ENCODE data around the gene FER1L5. TPM values are rescaled to one million over a fixed set of nuclear protein-coding genes. Genes with fewer than 3 reads are reported as not detected.

Gene FER1L5
- total RNA-seq, 3 donors from 2014 or later: 0.73 to 0.98 TPM; not detected in 1

DNA sequence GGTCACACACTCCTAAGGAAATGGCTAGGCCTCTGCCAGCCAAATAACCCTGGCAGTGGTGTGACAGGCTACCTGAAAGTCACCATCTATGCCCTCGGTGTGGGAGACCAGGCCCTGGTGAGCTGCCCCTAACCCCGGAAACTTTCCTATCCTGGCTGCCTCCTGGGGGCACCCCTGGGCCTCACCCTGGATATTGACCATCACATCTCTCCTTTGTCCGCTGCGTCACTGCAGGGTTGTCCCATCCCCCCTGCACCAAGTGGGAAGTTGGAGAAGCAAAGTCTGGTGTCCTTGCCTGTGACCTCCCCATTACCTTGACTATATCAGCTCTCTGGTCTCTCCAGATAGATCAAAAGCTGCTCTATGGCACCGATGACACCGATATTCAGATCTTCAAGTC, 18.8 kb downstream of the FER1L5 start:
- Histone ChIP-seq H3K9me3 (peaks cover 0 to 5% of the 10 kb centered on the region in 2 donors), H3K36me3 (no peaks in the 10 kb centered on the region), H3K27ac (no peak overlapping the region), H3K4me3 (no peak overlapping the region), H3K4me1 (no peaks in the 10 kb centered on the region), H3K27me3 (no peaks in the 10 kb centered on the region)
- no peak for DNase-seq (ENCODE audit: low spot score in 2 of 2)
- intact Hi-C loops (cut with DNase I; ENCODE audit: low total_unique reads): no loop called here
- no peak for TF ChIP-seq POLR2AphosphoS5 (IDR thresholded peaks at IDR 0.05)
- no peak for TF ChIP-seq POLR2A (IDR thresholded peaks at IDR 0.05)
- TF ChIP-seq, protein P1, sequence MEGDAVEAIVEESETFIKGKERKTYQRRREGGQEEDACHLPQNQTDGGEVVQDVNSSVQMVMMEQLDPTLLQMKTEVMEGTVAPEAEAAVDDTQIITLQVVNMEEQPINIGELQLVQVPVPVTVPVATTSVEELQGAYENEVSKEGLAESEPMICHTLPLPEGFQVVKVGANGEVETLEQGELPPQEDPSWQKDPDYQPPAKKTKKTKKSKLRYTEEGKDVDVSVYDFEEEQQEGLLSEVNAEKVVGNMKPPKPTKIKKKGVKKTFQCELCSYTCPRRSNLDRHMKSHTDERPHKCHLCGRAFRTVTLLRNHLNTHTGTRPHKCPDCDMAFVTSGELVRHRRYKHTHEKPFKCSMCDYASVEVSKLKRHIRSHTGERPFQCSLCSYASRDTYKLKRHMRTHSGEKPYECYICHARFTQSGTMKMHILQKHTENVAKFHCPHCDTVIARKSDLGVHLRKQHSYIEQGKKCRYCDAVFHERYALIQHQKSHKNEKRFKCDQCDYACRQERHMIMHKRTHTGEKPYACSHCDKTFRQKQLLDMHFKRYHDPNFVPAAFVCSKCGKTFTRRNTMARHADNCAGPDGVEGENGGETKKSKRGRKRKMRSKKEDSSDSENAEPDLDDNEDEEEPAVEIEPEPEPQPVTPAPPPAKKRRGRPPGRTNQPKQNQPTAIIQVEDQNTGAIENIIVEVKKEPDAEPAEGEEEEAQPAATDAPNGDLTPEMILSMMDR (IDR thresholded peaks at IDR 0.05): no peak

DNA sequence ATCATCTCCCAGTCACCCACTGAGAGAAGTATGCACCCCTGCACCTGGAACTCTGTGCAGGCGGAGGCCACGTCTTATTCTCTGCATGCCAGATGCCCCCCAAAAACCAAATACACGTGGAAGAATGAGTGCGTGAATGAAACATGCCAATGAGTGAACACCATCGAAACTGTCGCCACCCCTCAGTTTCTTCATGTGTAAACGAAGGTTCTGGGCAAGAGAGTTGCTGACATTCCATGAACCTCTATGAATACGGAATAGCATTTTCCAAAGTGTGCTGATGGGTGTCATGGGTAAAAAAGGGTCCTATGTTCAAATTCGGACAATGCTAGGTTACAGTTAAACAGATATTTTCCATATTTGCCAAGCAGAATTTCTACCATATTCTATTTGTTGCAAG, 19.8 kb downstream of the FER1L5 start:
- no peaks in the 10 kb centered on the region for H3K36me3 ChIP-seq
- H3K4me3 ChIP-seq: no peak overlapping the region
- H3K9me3 ChIP-seq: peaks cover 0 to 5% of the 10 kb centered on the region in 2 donors
- intact Hi-C loops (cut with DNase I; ENCODE audit: low total_unique reads): no loop called here
- no peak for DNase-seq (ENCODE audit: low spot score in 2 of 2)
- TF ChIP-seq POLR2A (IDR thresholded peaks at IDR 0.05) (no peak), POLR2AphosphoS5 (IDR thresholded peaks at IDR 0.05) (no peak)
- TF ChIP-seq, protein P1 (IDR thresholded peaks at IDR 0.05): no peak
- H3K27ac ChIP-seq: no peak overlapping the region
- H3K4me1 ChIP-seq: no peaks in the 10 kb centered on the region
- no peaks in the 10 kb centered on the region for H3K27me3 ChIP-seq

DNA sequence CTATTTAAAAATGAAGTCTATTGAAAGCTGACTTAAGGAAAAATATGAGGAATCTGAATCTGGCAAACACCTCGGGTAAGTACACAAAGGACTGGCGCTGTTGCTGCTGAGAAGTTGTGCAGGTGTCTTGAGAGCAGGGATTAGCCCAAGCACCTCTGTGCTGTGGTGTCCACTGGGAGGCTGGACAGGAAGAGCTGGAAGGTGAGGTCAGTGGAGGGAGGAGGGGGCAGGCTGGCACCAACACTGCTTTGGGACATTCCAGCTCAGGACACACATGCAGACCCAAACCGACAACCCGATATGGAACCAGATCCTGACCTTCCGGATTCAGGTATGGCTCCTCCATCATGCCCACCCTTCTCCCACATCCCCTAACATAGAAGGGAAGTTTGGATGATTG, 20.6 kb downstream of the FER1L5 start:
- intact Hi-C loops (cut with DNase I; ENCODE audit: low total_unique reads): no loop called here
- TF ChIP-seq POLR2A (IDR thresholded peaks at IDR 0.05) (no peak), POLR2AphosphoS5 (IDR thresholded peaks at IDR 0.05) (no peak)
- TF ChIP-seq, protein P1 (IDR thresholded peaks at IDR 0.05): no peak

GRCh38 chr2:96663829-96664228, 21.3 kb downstream of the FER1L5 start:
- Histone ChIP-seq H3K4me1 (no peaks in the 10 kb centered on the region), H3K27ac (peak overlapping the region; percentile 52 to 89), H3K27me3 (no peaks in the 10 kb centered on the region), H3K4me3 (no peak overlapping the region), H3K9me3 (peaks cover 0 to 5% of the 10 kb centered on the region in 2 donors), H3K36me3 (no peaks in the 10 kb centered on the region)
- no peak for TF ChIP-seq POLR2AphosphoS5 (IDR thresholded peaks at IDR 0.05)
- TF ChIP-seq, protein P1 (IDR thresholded peaks at IDR 0.05): no peak
- TF ChIP-seq POLR2A (IDR thresholded peaks at IDR 0.05): no peak
- intact Hi-C loops (cut with DNase I; ENCODE audit: low total_unique reads): no loop called here
- no peak for DNase-seq (ENCODE audit: low spot score in 2 of 2)

More for the DNA sequence above, 20.6 kb downstream of the FER1L5 start:
- Histone ChIP-seq H3K27me3 (no peaks in the 10 kb centered on the region), H3K4me3 (no peak overlapping the region), H3K4me1 (no peaks in the 10 kb centered on the region), H3K9me3 (peaks cover 0 to 5% of the 10 kb centered on the region in 2 donors), H3K36me3 (no peaks in the 10 kb centered on the region), H3K27ac (peak overlapping the region; percentile 28 to 52)
- peak in 1 of 2 donors; percentile 34 for DNase-seq (ENCODE audit: low spot score in 2 of 2)

DNA sequence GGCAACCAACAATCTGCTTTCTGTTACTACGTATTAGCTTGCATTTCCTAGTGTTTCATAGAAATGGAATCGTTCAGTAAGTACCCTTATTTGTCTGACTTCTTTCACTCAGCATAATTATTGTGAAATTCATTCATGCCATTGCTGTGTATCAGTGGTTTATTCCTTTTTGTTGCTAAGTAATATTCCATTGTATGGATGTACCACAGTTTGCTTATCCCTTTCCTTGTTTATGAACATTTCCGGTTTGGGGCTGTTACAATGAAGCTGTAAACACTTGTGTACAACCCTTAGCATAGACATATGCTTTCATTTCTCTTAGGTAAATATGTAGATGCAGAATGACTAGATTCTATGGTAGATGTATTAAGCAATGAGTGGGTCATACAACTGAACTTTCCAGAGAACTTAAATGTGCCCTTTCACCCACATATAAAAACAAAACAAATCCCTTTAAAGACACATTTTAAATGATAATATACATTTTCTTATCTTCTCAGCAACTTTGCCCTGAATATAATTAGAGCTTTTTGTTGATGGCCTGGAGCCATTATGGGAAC, 21.9 kb downstream of the FER1L5 start:
- H3K27ac ChIP-seq: peak overlapping the region; percentile 89
- DNase-seq (ENCODE audit: low spot score in 2 of 2): no peak
- no peaks in the 10 kb centered on the region for H3K27me3 ChIP-seq
- H3K4me3 ChIP-seq: no peak overlapping the region
- no peak for TF ChIP-seq POLR2A (IDR thresholded peaks at IDR 0.05)
- TF ChIP-seq, protein P1 (IDR thresholded peaks at IDR 0.05): no peak
- no peak for TF ChIP-seq POLR2AphosphoS5 (IDR thresholded peaks at IDR 0.05)
- peaks cover 0 to 5% of the 10 kb centered on the region in 2 donors for H3K9me3 ChIP-seq
- no peaks in the 10 kb centered on the region for H3K36me3 ChIP-seq
- intact Hi-C loops (cut with DNase I; ENCODE audit: low total_unique reads): no loop called here
- H3K4me1 ChIP-seq: no peaks in the 10 kb centered on the region
